Upper lobe of left lung (tissue), 6 donors: ENCODE results near the gene ALPP. TPM values are rescaled to one million over a fixed set of nuclear protein-coding genes. Genes with fewer than 3 reads are reported as not detected.
"Not testable (repeated sequence)": the region's sequence is repeated elsewhere in the genome, so short reads cannot be mapped to it uniquely, and the experiment has no call there.

Experiments
- ATAC-seq, 2 donors: fragments of 200-7000 bp; cut with Tn5 transposase; one replicate each; pipeline ENCODE4 v1.9.1; 2022; ENCODE audit warnings: mild to moderate bottlenecking in 2 of 2, moderate library complexity in 2 of 2; ENCODE audit not compliant: low FRiP score in 2 of 2
- DNase-seq, 2 donors: peaks; one replicate each; pipeline ENCODE4 v3.0.0-alpha.2; 2019 to 2020
- H3K27ac ChIP-seq, 4 donors: fragments of 200-600 bp; sonication (generic); one replicate each; pipeline ENCODE4 v1.5.1; 2016 to 2019
- H3K27me3 ChIP-seq, 4 donors: fragments of 200-600 bp; sonication (generic); one replicate each; pipeline ENCODE4 v1.5.1; 2017 to 2019
- H3K36me3 ChIP-seq, 4 donors: fragments of 200-600 bp; sonication (generic); one replicate each; pipeline ENCODE4 v1.5.1; 2016 to 2019
- H3K4me1 ChIP-seq, 4 donors: fragments of 200-600 bp; sonication (generic); one replicate each; pipeline ENCODE4 v1.5.1; 2018 to 2019
- H3K4me3 ChIP-seq, 4 donors: fragments of 200-600 bp; sonication (generic); one replicate each; pipeline ENCODE4 v1.5.1; 2017 to 2019; ENCODE audit warnings: mild to moderate bottlenecking in 2 of 4, moderate library complexity in 1 of 4
- H3K9me3 ChIP-seq, 4 donors: fragments of 200-600 bp; sonication (generic); one replicate each; pipeline ENCODE4 v1.5.1; 2018 to 2019
- CTCF ChIP-seq, 6 experiments: fragments of 450-650 bp in 4 of 6; fragments of 200-600 bp in 2 of 6; sonication (generic) in 2 of 6; IDR thresholded peaks; one replicate each; pipeline ENCODE4 v1.5.1; 2016 to 2019; ENCODE audit warnings: antibody characterized with exemption in 6 of 6
- EP300 ChIP-seq, 4 donors: sonication (generic); formaldehyde crosslinking; IDR thresholded peaks; one replicate each; pipeline ENCODE4 v1.5.1; 2017; ENCODE audit warnings: antibody characterized with exemption in 4 of 4, control low read depth in 2 of 4
- POLR2A ChIP-seq, 4 donors: fragments of 450-650 bp; IDR thresholded peaks; one replicate each; pipeline ENCODE4 v1.5.1; 2016 to 2017; ENCODE audit warnings: antibody characterized with exemption in 4 of 4, mild to moderate bottlenecking in 2 of 4
- POLR2AphosphoS5 ChIP-seq, 2 donors: sonication (generic); formaldehyde crosslinking; IDR thresholded peaks; one replicate each; pipeline ENCODE4 v1.5.1; 2017; ENCODE audit warnings: antibody characterized with exemption in 2 of 2
- WGBS, 2 donors: methylation state at CpG; one replicate each; pipeline ENCODE4 v1.1.5; 2017 to 2018; 5-methylcytosine and 5-hydroxymethylcytosine counted together
- total RNA-seq, 6 donors: library from RNA; depleted of rRNA in 4 of 6; stranded (reverse); fragments of >200 nt in 4 of 6; gene quantifications; one replicate each; pipeline versions ENCODE4 v1.1.0 to v1.2.1, GENCODE V29; 2016 to 2021
- donor health status: DM: no; HTN: no; CAD: no; lungs with moderate emphysema.
- donor health status: DM: no; HTN: yes; CAD: no; lungs with severe emphysema.

ALPP gene
- total RNA-seq, 6 donors from 2014 or later = 4.8 to 59.1 (median 30.8) TPM

GRCh38 chr2:232382331-232383225 is 4.0 kb downstream of the ALPP start:
- TF ChIP-seq EP300 (IDR thresholded peaks at IDR 0.05) (no peak), POLR2A (IDR thresholded peaks at IDR 0.05) (no peak), CTCF (IDR thresholded peaks at IDR 0.05) (no peak), POLR2AphosphoS5 (IDR thresholded peaks at IDR 0.05) (no peak)
- 58 to 70% methylated on average over 18 of the region's 18 CpGs for WGBS, 2 donors
- H3K27me3 ChIP-seq = peaks cover 1 to 13% (median 7%) of the 10 kb centered on the region in 4 donors
- no peaks in the 10 kb centered on the region for H3K9me3 ChIP-seq
- H3K4me1 ChIP-seq = peaks cover 3 to 21% (median 7%) of the 10 kb centered on the region in 4 donors
- H3K27ac ChIP-seq = no peak overlapping the region
- peak in 1 of 2 donors; percentile 46 for DNase-seq
- no peaks in the 10 kb centered on the region for H3K36me3 ChIP-seq
- H3K4me3 ChIP-seq = no peak overlapping the region
- ATAC-seq = no peak

DNA sequence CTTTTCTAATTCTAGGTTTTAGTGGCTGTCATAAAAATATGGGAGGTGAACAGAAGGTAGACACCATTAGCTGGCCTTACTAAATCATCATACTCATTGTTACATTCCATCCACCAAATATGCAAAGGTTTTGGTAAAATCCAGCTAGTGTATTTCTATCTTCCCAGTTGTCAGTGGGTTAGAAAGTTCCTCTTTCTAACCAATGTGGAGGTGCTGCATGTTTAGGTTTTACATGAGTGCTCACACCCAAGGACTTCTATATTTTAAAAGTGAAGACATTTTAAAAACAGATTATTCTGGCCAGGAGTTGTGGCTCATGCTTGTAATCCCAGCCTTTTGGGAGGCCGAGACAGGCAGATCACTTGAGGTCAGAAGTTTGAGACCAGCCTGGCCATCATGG is 5.9 kb downstream of the ALPP start:
- Histone ChIP-seq H3K4me1 (peaks cover 3 to 30% (median 10%) of the 10 kb centered on the region in 4 donors), H3K36me3 (no peaks in the 10 kb centered on the region), H3K27ac (no peak overlapping the region), H3K9me3 (no peaks in the 10 kb centered on the region), H3K27me3 (peaks cover 1 to 26% (median 7%) of the 10 kb centered on the region in 4 donors), H3K4me3 (no peak overlapping the region)
- WGBS, 2 donors = 90 to 92% methylated on average over 1 of the region's 1 CpG
- TF ChIP-seq CTCF (IDR thresholded peaks at IDR 0.05) (no peak), EP300 (IDR thresholded peaks at IDR 0.05) (no peak)
- no peak for DNase-seq
- ATAC-seq = no peak

- H3K4me3 ChIP-seq, ATAC-seq, H3K36me3 ChIP-seq, H3K9me3 ChIP-seq, DNase-seq: not testable (repeated sequence)
- H3K27me3 ChIP-seq = peaks cover 1 to 26% (median 7%) of the 10 kb centered on the region in 4 donors
- H3K27ac ChIP-seq = peak overlapping the region in 2 of 4 donors; percentile 58 to 62
- H3K4me1 ChIP-seq = peaks cover 3 to 30% (median 10%) of the 10 kb centered on the region in 4 donors
Observed at GRCh38 chr2:232385058-232385457, 6.5 kb downstream of the ALPP start.

DNA sequence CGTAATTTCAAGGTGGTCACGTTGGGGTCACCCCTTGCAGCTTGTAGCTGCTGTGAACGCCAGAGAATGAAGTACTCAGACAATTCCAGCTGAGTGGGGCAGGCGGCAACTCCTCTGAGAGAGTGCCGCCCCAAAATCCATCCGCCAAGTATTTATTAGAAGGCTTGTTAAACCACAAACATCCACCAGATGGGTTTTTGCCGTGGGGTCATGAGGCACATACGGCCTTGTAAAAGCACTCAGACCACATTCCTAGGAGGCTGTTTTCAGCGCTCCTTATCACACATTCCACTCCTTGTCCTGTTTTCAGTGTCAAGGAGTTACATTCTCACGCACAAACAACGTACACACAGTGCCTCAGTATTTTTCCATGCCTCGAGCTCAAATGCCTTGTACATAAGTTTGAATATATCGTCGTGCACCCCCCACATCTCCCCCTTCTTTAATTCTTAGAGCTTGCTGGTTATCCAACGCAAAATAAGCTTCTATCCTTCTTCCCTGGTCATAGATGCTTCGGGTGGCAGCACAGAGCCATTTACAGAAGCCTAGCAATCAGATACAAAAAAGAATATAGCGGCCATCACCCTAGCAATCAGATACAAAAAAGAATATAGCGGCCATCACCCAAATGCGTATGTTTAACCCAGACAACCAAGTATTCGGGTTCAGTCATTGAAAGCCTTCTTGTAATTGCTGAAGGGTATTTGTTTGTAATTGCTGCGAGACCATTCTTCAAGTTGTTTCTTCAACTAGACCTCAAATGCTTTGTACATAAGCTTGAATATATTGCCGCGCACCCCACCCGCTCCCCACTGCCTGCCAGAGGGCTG is 7.3 kb downstream of the ALPP start:
- DNase-seq (peak in 1 of 2 donors; percentile 53), ATAC-seq (peak in 1 of 2 donors; percentile 75)
- H3K4me3 ChIP-seq = peak overlapping the region in 3 of 4 donors; percentile 25 to 39 (median 39)
- no peaks in the 10 kb centered on the region for H3K9me3 ChIP-seq
- peak overlapping the region; percentile 57 to 85 (median 69) for H3K27ac ChIP-seq
- H3K36me3 ChIP-seq = no peaks in the 10 kb centered on the region
- H3K4me1 ChIP-seq = peaks cover 3 to 30% (median 10%) of the 10 kb centered on the region in 4 donors
- peak in 1 of 4 donors; percentile 32 for TF ChIP-seq POLR2A (IDR thresholded peaks at IDR 0.05)
- TF ChIP-seq EP300 (IDR thresholded peaks at IDR 0.05) = peak in 2 of 4 donors; percentile 50 to 63
- TF ChIP-seq CTCF (IDR thresholded peaks at IDR 0.05) = peak in 2 of 6 experiments; percentile 8 to 50
- peak in 1 of 2 donors; percentile 49 for TF ChIP-seq POLR2AphosphoS5 (IDR thresholded peaks at IDR 0.05)
- WGBS, 2 donors = 16 to 22% methylated on average over 24 of the region's 24 CpGs
- H3K27me3 ChIP-seq = peaks cover 1 to 26% (median 7%) of the 10 kb centered on the region in 4 donors

- Histone ChIP-seq H3K27me3 (peaks cover 1 to 26% (median 7%) of the 10 kb centered on the region in 4 donors), H3K4me3 (peak overlapping the region in 3 of 4 donors; percentile 25 to 39 (median 39)), H3K36me3 (no peaks in the 10 kb centered on the region), H3K27ac (peak overlapping the region; percentile 57 to 85 (median 69)), H3K9me3 (no peaks in the 10 kb centered on the region), H3K4me1 (peaks cover 3 to 30% (median 10%) of the 10 kb centered on the region in 4 donors)
- ATAC-seq = peak; percentile 33 to 75
- WGBS, 2 donors = 24 to 39% methylated on average over 18 to 23 of the region's 23 CpGs
- peak in 1 of 2 donors; percentile 86 for DNase-seq
- TF ChIP-seq CTCF (IDR thresholded peaks at IDR 0.05) = no peak
- peak in 1 of 4 donors; percentile 47 for TF ChIP-seq POLR2A (IDR thresholded peaks at IDR 0.05)
Observed at GRCh38 chr2:232386490-232386739, 7.9 kb downstream of the ALPP start.
